ENCODE data around the gene CCDC116. TPM values are rescaled to one million over a fixed set of nuclear protein-coding genes. Genes with fewer than 3 reads are reported as not detected.
"Not testable (repeated sequence)": the region's sequence is repeated elsewhere in the genome, so short reads cannot be mapped to it uniquely, and the experiment has no call there.

Gene CCDC116
- total and polyA plus RNA-seq, 3 experiments from 2014 or later: 0.48 to 0.51 TPM; not detected in 1

GRCh38 chr22:21613553-21614233, 18.9 kb upstream of the CCDC116 start:
- POLR2A ChIA-PET: no interaction called here
- CTCF ChIA-PET: interaction anchor here (1.0 to 1.6 kb wide), 2 partner anchors 10 to 15 kb away, joined by 3 to 7 read pairs; no protein-coding TSS in a partner anchor
- Mint-ChIP-seq H3K27ac (peak overlapping the region in 4 of 8 donors; percentile 17 to 85 (median 42)), H3K4me3 (no peak overlapping the region), H3K4me1 (peaks cover 16 to 52% (median 44%) of the 10 kb centered on the region in 3 donors), H3K9me3 (no peaks in the 10 kb centered on the region), H3K36me3 (peaks cover 0 to 63% (median 10%) of the 10 kb centered on the region in 3 donors), H3K27me3 (no peaks in the 10 kb centered on the region)
- Histone ChIP-seq H3K36me3 (ENCODE audit: insufficient read depth, low read length) (peaks cover 42% of the 10 kb centered on the region), H3K4me1 (ENCODE audit: insufficient read depth, low read length) (no peaks in the 10 kb centered on the region), H3K27me3 (ENCODE audit: insufficient read depth, low read length, poor library complexity, severe bottlenecking) (no peaks in the 10 kb centered on the region), H3K4me3 (ENCODE audit: low read length) (no peak overlapping the region), H3K27ac (ENCODE audit: low read depth, low read length) (no peak overlapping the region), H3K9me3 (ENCODE audit: low read length) (no peaks in the 10 kb centered on the region)
- no peak for DNase-seq

- peak overlapping the region in 3 of 8 donors; percentile 11 to 22 (median 17) for H3K27ac Mint-ChIP-seq
- POLR2A ChIA-PET: interaction anchor here (1.0 kb wide), 1 partner anchor 26 kb away, joined by 3 read pairs; the partner anchor contains the start of gene SDF2L1
- Histone ChIP-seq H3K27me3 (ENCODE audit: insufficient read depth, low read length, poor library complexity, severe bottlenecking) (no peaks in the 10 kb centered on the region), H3K9me3 (ENCODE audit: low read length) (no peaks in the 10 kb centered on the region), H3K36me3 (ENCODE audit: insufficient read depth, low read length) (peaks cover 44% of the 10 kb centered on the region), H3K4me3 (ENCODE audit: low read length) (no peak overlapping the region), H3K27ac (ENCODE audit: low read depth, low read length) (no peak overlapping the region), H3K4me1 (ENCODE audit: insufficient read depth, low read length) (no peaks in the 10 kb centered on the region)
- peaks cover 16 to 59% (median 36%) of the 10 kb centered on the region in 3 donors for H3K4me1 Mint-ChIP-seq
- DNase-seq: no peak
- CTCF ChIA-PET: interaction anchor here (1.0 to 1.7 kb wide), 2 partner anchors 10 to 14 kb away, joined by 5 read pairs; no protein-coding TSS in a partner anchor
- no peak overlapping the region for H3K4me3 Mint-ChIP-seq
- peaks cover 0 to 66% (median 9%) of the 10 kb centered on the region in 3 donors for H3K36me3 Mint-ChIP-seq
- no peaks in the 10 kb centered on the region for H3K9me3 Mint-ChIP-seq
- H3K27me3 Mint-ChIP-seq: no peaks in the 10 kb centered on the region
Measured at GRCh38 chr22:21615731-21616130, 16.8 kb upstream of the CCDC116 start.

GRCh38 chr22:21617337-21617736, 15.2 kb upstream of the CCDC116 start:
- not testable (repeated sequence) for H3K4me3 ChIP-seq (ENCODE audit: low read length); DNase-seq; H3K27me3 Mint-ChIP-seq; H3K4me3 Mint-ChIP-seq; H3K9me3 ChIP-seq (ENCODE audit: low read length); H3K27ac ChIP-seq (ENCODE audit: low read depth, low read length); H3K4me1 ChIP-seq (ENCODE audit: insufficient read depth, low read length); H3K27me3 ChIP-seq (ENCODE audit: insufficient read depth, low read length, poor library complexity, severe bottlenecking); H3K9me3 Mint-ChIP-seq
- Mint-ChIP-seq H3K27ac (peak overlapping the region in 3 of 8 donors; percentile 30 to 70 (median 69)), H3K4me1 (peaks cover 12 to 57% (median 27%) of the 10 kb centered on the region in 3 donors), H3K36me3 (peaks cover 0 to 65% (median 4%) of the 10 kb centered on the region in 3 donors)
- POLR2A ChIA-PET: interaction anchor here (1.1 kb wide), 1 partner anchor 12 kb away, joined by 3 read pairs; no protein-coding TSS in a partner anchor
- CTCF ChIA-PET: interaction anchor here (1.6 to 1.9 kb wide), 3 partner anchors 9 to 29 kb away, joined by 3 to 5 read pairs (median 4); no protein-coding TSS in a partner anchor
- H3K36me3 ChIP-seq (ENCODE audit: insufficient read depth, low read length): peaks cover 41% of the 10 kb centered on the region

- Mint-ChIP-seq H3K27me3 (peaks cover 0 to 2% of the 10 kb centered on the region in 2 donors), H3K27ac (no peak overlapping the region), H3K36me3 (peaks cover 0 to 58% (median 3%) of the 10 kb centered on the region in 3 donors), H3K9me3 (no peaks in the 10 kb centered on the region), H3K4me1 (peaks cover 21 to 65% (median 28%) of the 10 kb centered on the region in 3 donors), H3K4me3 (no peak overlapping the region)
- H3K4me1 ChIP-seq (ENCODE audit: insufficient read depth, low read length): peaks cover 15% of the 10 kb centered on the region
- CTCF ChIA-PET: interaction anchor here (1.0 to 2.1 kb wide), 2 partner anchors 8 to 26 kb away, joined by 3 to 6 read pairs; no protein-coding TSS in a partner anchor
- H3K9me3 ChIP-seq (ENCODE audit: low read length): no peaks in the 10 kb centered on the region
- DNase-seq: no peak
- no peak overlapping the region for H3K4me3 ChIP-seq (ENCODE audit: low read length)
- H3K27me3 ChIP-seq (ENCODE audit: insufficient read depth, low read length, poor library complexity, severe bottlenecking): no peaks in the 10 kb centered on the region
- POLR2A ChIA-PET: no interaction called here
- H3K36me3 ChIP-seq (ENCODE audit: insufficient read depth, low read length): peaks cover 22% of the 10 kb centered on the region
- no peak overlapping the region for H3K27ac ChIP-seq (ENCODE audit: low read depth, low read length)
Measured at GRCh38 chr22:21621025-21621424, 11.5 kb upstream of the CCDC116 start.

GRCh38 chr22:21622011-21622918, 10.3 kb upstream of the CCDC116 start:
- Mint-ChIP-seq H3K4me3 (no peak overlapping the region), H3K4me1 (peaks cover 27 to 72% (median 37%) of the 10 kb centered on the region in 3 donors), H3K27ac (peak overlapping the region in 2 of 8 donors; percentile 51 to 67), H3K9me3 (no peaks in the 10 kb centered on the region), H3K36me3 (peaks cover 0 to 64% (median 4%) of the 10 kb centered on the region in 3 donors), H3K27me3 (peaks cover 0 to 2% of the 10 kb centered on the region in 2 donors)
- Histone ChIP-seq H3K27me3 (ENCODE audit: insufficient read depth, low read length, poor library complexity, severe bottlenecking) (no peaks in the 10 kb centered on the region), H3K4me1 (ENCODE audit: insufficient read depth, low read length) (peaks cover 25% of the 10 kb centered on the region), H3K9me3 (ENCODE audit: low read length) (no peaks in the 10 kb centered on the region), H3K36me3 (ENCODE audit: insufficient read depth, low read length) (peaks cover 29% of the 10 kb centered on the region), H3K27ac (ENCODE audit: low read depth, low read length) (no peak overlapping the region), H3K4me3 (ENCODE audit: low read length) (no peak overlapping the region)
- ChIA-PET POLR2A (no interaction called here), CTCF (interaction anchor here (1.4 kb wide), 1 partner anchor 24 kb away, joined by 3 read pairs; no protein-coding TSS in a partner anchor)
- no peak for DNase-seq

DNA sequence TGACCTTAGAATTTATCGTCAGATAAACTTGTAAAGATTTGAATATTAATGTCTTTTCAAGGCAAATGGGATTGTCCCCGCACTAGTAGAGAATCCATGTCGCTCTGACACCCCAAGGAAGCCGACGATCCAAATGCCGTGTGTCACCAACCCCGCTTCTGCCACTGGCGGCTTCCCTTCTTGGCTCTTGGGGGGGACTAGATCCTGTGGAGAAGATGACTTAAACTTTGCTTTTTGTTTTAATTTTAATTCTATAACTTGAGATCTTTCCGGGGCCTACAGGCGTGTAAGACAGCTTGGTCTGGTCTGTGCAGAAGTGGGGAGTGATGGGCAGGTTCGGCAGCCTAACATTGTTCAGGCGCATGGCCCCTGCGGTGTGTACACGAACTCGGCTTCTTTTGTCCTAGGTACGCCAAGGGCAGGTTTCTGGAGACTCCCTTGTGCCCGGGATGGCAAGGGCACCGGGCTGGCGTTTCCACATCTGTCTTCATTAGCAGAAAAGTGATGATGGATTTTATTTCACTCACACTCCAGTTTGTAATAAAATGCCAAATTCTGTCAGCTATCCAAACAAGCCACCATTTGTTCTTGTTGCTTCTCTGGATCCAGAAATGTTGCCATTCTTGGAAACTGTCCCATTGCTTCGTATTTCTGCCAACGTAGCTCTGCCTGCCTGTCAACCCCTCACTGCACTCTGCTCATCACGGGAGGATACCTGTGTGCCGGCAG, 9.5 kb upstream of the CCDC116 start:
- POLR2A ChIA-PET: no interaction called here
- no peak for DNase-seq
- CTCF ChIA-PET: interaction anchor here (1.4 kb wide), 1 partner anchor 24 kb away, joined by 3 read pairs; no protein-coding TSS in a partner anchor
- no peaks in the 10 kb centered on the region for H3K9me3 ChIP-seq (ENCODE audit: low read length)
- Mint-ChIP-seq H3K4me3 (peak overlapping the region in 1 of 7 donors; percentile 75), H3K27me3 (peaks cover 0 to 2% of the 10 kb centered on the region in 2 donors), H3K4me1 (peaks cover 32 to 75% (median 40%) of the 10 kb centered on the region in 3 donors), H3K9me3 (no peaks in the 10 kb centered on the region), H3K27ac (peak overlapping the region in 2 of 8 donors; percentile 42 to 67), H3K36me3 (peaks cover 0 to 68% (median 5%) of the 10 kb centered on the region in 3 donors)
- no peak overlapping the region for H3K27ac ChIP-seq (ENCODE audit: low read depth, low read length)
- no peaks in the 10 kb centered on the region for H3K27me3 ChIP-seq (ENCODE audit: insufficient read depth, low read length, poor library complexity, severe bottlenecking)
- H3K36me3 ChIP-seq (ENCODE audit: insufficient read depth, low read length): peaks cover 34% of the 10 kb centered on the region
- no peak overlapping the region for H3K4me3 ChIP-seq (ENCODE audit: low read length)
- H3K4me1 ChIP-seq (ENCODE audit: insufficient read depth, low read length): peaks cover 33% of the 10 kb centered on the region

GRCh38 chr22:21623648-21623970, 9.0 kb upstream of the CCDC116 start:
- no peak for DNase-seq
- Mint-ChIP-seq H3K27ac (peak overlapping the region in 1 of 8 donors; percentile 68), H3K36me3 (peaks cover 0 to 71% (median 6%) of the 10 kb centered on the region in 3 donors), H3K27me3 (peaks cover 0 to 2% of the 10 kb centered on the region in 2 donors), H3K4me1 (peaks cover 35 to 80% (median 44%) of the 10 kb centered on the region in 3 donors), H3K9me3 (no peaks in the 10 kb centered on the region), H3K4me3 (peak overlapping the region in 1 of 7 donors; percentile 75)
- ChIA-PET CTCF (interaction anchor here (1.3 to 1.4 kb wide), 2 partner anchors 18 to 23 kb away, joined by 3 read pairs; partner anchors contain the start of gene SDF2L1), POLR2A (interaction anchor here (0.6 kb wide), 1 partner anchor 152 kb away, joined by 4 read pairs; no protein-coding TSS in a partner anchor)
- Histone ChIP-seq H3K4me1 (ENCODE audit: insufficient read depth, low read length) (peaks cover 37% of the 10 kb centered on the region), H3K27ac (ENCODE audit: low read depth, low read length) (no peak overlapping the region), H3K9me3 (ENCODE audit: low read length) (no peaks in the 10 kb centered on the region), H3K4me3 (ENCODE audit: low read length) (no peak overlapping the region), H3K36me3 (ENCODE audit: insufficient read depth, low read length) (peaks cover 37% of the 10 kb centered on the region), H3K27me3 (ENCODE audit: insufficient read depth, low read length, poor library complexity, severe bottlenecking) (no peaks in the 10 kb centered on the region)
